Fibroblast of pulmonary artery (primary cell): ENCODE measurements around the gene APOC1.
"Not testable (repeated sequence)": the region's sequence is repeated elsewhere in the genome, so short reads cannot be mapped to it uniquely, and the experiment has no call there.

Source experiments
- DNase-seq: peaks from one replicate; pipeline ENCODE4 v3.0.0-alpha.2; 2010; ENCODE audit warnings: low read depth
- H3K4me3 ChIP-seq: replicated peaks from 2 replicates; pipeline ENCODE4 v1.5.1; 2011; ENCODE audit warnings: low read depth, mild to moderate bottlenecking, control low read depth, low read length, moderate library complexity
- CTCF ChIP-seq: IDR thresholded peaks from 2 replicates; pipeline ENCODE4 v1.5.1; 2011; ENCODE audit warnings: mild to moderate bottlenecking, control low read depth, low read length, inconsistent platforms; ENCODE audit errors: missing control alignments

Gene APOC1

GRCh38 chr19:44874317-44874716 is 40.1 kb upstream of the APOC1 start:
- no peak for DNase-seq
- no peak for TF ChIP-seq CTCF
- no peak overlapping the region for H3K4me3 ChIP-seq

- DNase-seq, result peak; percentile 57
- TF ChIP-seq CTCF, result no peak
These were observed 38.5 kb upstream of the APOC1 start for GRCh38 chr19:44875666-44876451.

GRCh38 chr19:44876930-44877535 is 37.4 kb upstream of the APOC1 start:
- no peak for DNase-seq
- no peak overlapping the region for H3K4me3 ChIP-seq
- TF ChIP-seq CTCF, result no peak

More at GRCh38 chr19:44875666-44876451, 38.5 kb upstream of the APOC1 start:
- no peak overlapping the region for H3K4me3 ChIP-seq

- DNase-seq, result no peak
- no peak for TF ChIP-seq CTCF
- no peak overlapping the region for H3K4me3 ChIP-seq
These were observed 36.1 kb upstream of the APOC1 start for GRCh38 chr19:44878120-44878865.

GRCh38 chr19:44879309-44880065 is 34.9 kb upstream of the APOC1 start:
- no peak overlapping the region for H3K4me3 ChIP-seq
- TF ChIP-seq CTCF, result no peak
- no peak for DNase-seq

GRCh38 chr19:44882063-44882462 is 32.3 kb upstream of the APOC1 start:
- no peak for TF ChIP-seq CTCF
- no peak overlapping the region for H3K4me3 ChIP-seq
- DNase-seq, result no peak

GRCh38 chr19:44882619-44883397 is 31.6 kb upstream of the APOC1 start:
- not testable (repeated sequence) for DNase-seq

More at GRCh38 chr19:44882619-44883397, 31.6 kb upstream of the APOC1 start:
- not testable (repeated sequence) for H3K4me3 ChIP-seq
